GM10266 (cell line): ENCODE results near the gene MGAT1.

Experiments
- DNase-seq: peaks from one replicate; pipeline ENCODE4 v3.0.0; 2012; ENCODE audit errors: extremely low spot score
- TF ChIP-seq, protein P1 (sequence below): IDR thresholded peaks from 2 replicates; pipeline ENCODE4 v1.5.1; 2012; ENCODE audit warnings: mild to moderate bottlenecking, low read depth; ENCODE audit not compliant: control insufficient read depth, insufficient read depth; ENCODE audit errors: missing control alignments

MGAT1 gene

DNA sequence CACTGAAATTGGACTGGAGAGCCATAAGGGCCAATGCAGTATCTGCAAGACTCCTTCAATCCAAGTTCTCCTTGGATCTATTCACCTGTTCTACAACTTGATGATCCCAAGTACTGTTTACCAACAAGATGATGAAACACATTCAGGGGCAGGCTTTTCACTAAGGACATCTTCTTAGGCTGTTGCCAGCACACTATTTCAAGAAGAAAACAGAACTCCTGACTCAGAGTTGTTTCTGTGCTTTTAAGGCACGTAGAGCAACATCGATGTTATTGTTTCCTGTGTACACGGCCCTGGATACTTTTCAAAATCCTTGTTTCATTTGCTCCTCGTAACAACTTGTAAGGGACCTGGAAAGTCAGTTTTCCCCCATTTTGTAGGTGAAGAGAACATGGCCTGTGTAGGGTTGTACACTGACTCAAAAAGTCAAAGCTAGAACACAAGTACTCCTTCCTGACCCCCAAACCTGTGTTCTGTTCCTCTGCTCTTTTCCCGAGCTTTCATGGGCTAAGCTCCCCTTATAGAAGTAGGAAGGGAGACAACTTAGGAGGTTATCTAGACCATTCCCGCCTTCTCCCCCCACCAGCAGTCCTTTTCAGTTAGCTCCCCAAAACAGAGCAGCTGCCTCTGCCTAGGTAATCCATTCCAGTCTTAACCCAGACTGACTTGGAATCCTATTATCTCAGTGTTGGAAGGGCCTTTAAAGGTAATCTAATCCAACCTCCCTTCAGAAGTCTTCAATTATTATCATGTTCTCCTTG, 5.2 kb upstream of the MGAT1 start:
- DNase-seq: no peak
- TF ChIP-seq, protein P1, sequence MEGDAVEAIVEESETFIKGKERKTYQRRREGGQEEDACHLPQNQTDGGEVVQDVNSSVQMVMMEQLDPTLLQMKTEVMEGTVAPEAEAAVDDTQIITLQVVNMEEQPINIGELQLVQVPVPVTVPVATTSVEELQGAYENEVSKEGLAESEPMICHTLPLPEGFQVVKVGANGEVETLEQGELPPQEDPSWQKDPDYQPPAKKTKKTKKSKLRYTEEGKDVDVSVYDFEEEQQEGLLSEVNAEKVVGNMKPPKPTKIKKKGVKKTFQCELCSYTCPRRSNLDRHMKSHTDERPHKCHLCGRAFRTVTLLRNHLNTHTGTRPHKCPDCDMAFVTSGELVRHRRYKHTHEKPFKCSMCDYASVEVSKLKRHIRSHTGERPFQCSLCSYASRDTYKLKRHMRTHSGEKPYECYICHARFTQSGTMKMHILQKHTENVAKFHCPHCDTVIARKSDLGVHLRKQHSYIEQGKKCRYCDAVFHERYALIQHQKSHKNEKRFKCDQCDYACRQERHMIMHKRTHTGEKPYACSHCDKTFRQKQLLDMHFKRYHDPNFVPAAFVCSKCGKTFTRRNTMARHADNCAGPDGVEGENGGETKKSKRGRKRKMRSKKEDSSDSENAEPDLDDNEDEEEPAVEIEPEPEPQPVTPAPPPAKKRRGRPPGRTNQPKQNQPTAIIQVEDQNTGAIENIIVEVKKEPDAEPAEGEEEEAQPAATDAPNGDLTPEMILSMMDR: no peak

DNA sequence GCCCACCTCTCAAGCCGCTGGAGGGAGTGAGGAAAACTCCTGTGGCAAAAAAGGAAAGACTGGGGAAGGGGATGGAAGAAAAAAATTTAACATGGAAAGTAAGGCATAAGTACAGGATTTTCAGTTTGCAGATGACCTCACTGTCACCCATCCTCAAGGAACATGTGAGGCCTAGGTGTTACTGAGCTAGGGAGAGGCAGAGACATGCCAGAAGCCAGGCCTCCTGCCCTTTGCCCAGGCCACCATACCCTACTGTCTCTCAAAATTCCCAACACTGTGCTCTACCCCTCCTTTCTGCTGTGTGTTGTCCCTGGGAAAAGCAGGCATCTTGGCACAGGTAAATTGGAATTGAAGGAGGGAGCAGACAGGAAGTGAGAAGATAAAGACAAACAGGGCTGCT, 4.4 kb upstream of the MGAT1 start:
- TF ChIP-seq, protein P1: no peak
- no peak for DNase-seq

DNA sequence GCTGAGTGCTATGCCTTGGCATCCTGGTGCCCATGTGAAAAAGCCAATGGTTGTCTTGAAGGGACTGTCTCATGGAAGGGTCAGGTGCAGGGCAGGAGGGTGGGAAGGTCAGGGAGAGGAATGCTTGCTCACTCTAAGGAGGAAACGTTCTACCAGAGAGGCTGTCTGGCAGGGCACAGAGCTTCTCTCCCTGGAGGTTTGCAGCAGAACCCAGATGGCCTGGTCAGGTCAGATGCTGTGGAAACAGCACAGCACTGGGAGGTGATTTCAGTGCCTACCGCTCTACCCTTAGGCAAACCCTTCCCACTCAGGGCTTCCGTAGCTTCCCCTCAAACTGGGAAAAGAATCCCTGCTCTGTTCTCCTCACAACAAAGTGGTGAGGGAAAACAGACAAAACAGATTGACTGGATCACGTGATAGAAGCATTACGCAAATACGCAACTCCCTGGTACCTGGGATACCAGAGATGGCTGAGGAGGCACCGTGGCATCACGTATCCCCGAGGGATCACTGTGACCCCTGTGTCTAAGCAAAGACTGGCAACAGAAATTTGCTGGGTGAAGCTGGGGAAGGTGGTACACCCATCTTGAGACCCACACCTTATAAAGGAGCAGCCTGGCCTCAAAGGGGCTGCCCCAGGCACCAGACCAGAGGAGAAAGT, 3.9 kb upstream of the MGAT1 start:
- TF ChIP-seq, protein P1: no peak
- DNase-seq: no peak

DNA sequence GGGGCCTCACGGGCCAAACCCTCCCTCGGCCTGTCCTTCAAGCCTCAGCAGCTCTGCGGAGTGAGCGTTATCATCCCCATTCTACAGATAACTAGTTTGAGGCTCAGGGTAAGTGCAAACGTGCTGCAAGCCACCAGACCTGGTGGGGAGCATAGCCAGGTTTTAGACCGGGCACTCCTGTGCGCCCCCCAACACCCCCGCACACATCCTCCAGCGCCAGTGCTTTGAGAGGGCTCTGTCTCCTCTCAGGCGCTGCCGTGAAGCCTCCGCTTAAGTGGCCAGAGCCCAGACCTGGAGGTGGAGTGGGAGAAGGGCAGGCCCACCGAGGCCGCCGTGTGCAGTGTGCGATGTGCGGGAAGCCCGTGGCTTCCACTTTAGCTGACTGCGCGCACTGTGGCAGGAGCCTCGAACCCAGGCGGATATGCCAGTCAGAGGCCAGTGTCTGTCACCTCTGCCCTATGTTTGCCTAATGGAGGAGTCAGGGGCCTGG, 1.6 kb upstream of the MGAT1 start:
- TF ChIP-seq, protein P1: no peak
- no peak for DNase-seq

DNA sequence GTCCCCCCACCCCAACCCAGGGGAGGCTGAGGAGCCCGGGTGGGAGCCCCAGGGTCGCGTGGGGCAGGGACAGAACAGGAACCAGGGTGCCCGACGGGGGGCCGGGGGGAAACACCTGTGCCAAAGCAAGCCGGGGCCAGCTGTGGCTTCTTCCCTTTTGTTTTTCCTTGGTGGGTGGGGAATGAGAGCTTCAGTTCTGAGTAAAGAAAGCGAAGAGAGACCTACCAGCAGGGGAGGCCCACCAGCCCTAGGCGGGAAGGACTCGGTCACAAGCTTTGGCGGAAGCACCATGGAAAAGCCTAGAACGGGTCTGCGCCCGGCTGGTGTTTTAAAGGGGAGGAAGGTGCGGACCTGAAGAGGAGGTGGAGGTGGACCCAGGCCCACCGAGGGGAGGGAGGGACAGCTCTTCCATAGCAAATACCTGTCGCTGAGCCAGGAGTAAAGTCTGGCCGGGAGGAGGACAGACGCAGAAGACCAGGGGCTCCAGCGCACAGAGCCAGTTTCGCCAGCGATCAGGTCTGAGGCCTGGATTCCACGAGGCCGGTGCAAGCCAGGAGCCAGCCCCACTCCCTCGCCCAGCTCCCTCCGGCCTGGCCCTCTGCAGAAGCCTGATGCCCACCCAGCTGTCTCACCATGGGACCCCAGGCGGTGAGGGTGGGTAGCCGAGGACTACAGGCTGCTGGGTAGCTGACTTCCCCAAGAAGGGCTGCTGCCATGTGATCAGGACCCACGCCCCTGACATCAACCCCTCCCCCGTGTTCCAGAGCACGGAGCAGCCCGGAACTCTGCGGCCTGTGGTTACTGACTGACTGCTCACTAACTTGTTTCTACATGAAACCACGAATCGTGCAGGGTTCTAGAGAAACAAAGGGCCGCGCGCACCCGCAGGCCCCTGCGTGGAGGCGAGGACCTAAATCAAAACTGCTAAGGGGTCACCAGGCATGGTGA, 849 bp upstream of the MGAT1 start:
- DNase-seq: peak; percentile 89
- TF ChIP-seq, protein P1: peak; percentile 8

DNA sequence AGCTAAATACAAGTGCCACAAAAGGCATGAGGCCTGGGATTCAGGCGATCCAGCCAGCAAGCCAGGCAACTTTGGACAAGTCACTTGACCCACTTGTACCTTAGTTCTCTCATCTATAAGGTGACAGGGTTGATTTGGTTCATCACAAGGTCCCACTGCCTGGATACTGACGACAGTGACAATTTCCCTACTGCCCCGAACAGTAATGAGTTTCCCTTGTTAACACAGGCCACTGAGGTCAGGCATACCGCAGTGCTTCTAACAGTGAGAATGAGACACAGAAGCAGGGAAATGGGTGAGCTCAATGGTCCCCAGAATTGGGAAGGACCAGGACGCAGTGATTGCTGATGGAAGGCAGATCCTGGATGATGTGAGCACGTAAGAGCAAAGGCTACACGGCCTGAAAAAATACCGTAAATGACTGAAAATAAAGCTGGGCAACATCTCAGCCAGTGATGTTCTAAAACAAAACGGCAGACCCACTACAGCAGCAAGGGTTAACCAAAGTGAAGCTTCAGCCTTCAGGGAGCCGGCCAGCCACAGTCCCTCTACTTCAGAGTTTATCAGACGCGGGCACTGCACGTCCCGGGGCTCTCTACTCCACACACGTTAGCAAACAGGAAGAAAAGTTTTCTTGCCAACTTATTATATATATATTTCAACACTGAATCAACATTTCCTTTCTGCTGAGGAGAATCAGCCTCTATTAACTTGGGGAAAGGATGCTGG, 846 bp downstream of the MGAT1 start:
- TF ChIP-seq, protein P1: no peak
- no peak for DNase-seq
